Stomach (tissue), 9 donors: Measurements from ENCODE around the gene NKAIN4. TPM values are rescaled to one million over a fixed set of nuclear protein-coding genes. Genes with fewer than 3 reads are reported as not detected.

Source experiments
- DNase-seq, 2 donors: peaks; one replicate each; pipeline versions ENCODE4 v3.0.0 to v3.0.0-alpha.2; 2013 to 2019
- H3K27ac ChIP-seq, 5 donors: fragments of 200-600 bp in 4 of 5; sonication (generic) in 4 of 5; one replicate each; pipeline ENCODE4 v1.5.1; 2013 to 2019; ENCODE audit warnings: mild to moderate bottlenecking in 1 of 5, moderate library complexity in 1 of 5
- H3K27me3 ChIP-seq, 3 donors: fragments of 200-600 bp; sonication (generic); one replicate each; pipeline ENCODE4 v1.5.1; 2017 to 2019; ENCODE audit warnings: mixed run types in 1 of 3
- H3K36me3 ChIP-seq, 4 donors: fragments of 200-600 bp; sonication (generic); 1 replicate in 3 of 4; 2 replicates in 1 of 4; pipeline ENCODE4 v1.5.1; 2016 to 2019
- H3K4me1 ChIP-seq, 4 donors: fragments of 200-600 bp; sonication (generic); one replicate each; pipeline ENCODE4 v1.5.1; 2016 to 2019
- H3K4me3 ChIP-seq, 4 donors: fragments of 200-600 bp; sonication (generic) in 3 of 4; one replicate each; pipeline ENCODE4 v1.5.1; 2016 to 2019; ENCODE audit warnings: mild to moderate bottlenecking in 1 of 4
- H3K9me3 ChIP-seq, 4 donors: fragments of 200-600 bp; sonication (generic); one replicate each; pipeline ENCODE4 v1.5.1; 2016 to 2019
- EP300 ChIP-seq: sonication (generic); formaldehyde crosslinking; IDR thresholded peaks from one replicate; pipeline ENCODE4 v1.6.1; 2017; ENCODE audit warnings: antibody characterized with exemption
- POLR2A ChIP-seq, 4 donors: fragments of 450-650 bp; IDR thresholded peaks; one replicate each; pipeline ENCODE4 v1.6.1; 2016; ENCODE audit warnings: antibody characterized with exemption in 4 of 4, control low read depth in 2 of 4, mild to moderate bottlenecking in 1 of 4, moderate library complexity in 1 of 4
- POLR2AphosphoS5 ChIP-seq, 3 donors: sonication (generic); formaldehyde crosslinking; IDR thresholded peaks; one replicate each; pipeline ENCODE4 v1.6.1; 2016; ENCODE audit warnings: antibody characterized with exemption in 3 of 3
- WGBS, 5 donors: extraction: QIAGEN DNeasy Blood & Tissue Kit in 3 of 5; methylation state at CpG; one replicate each; pipeline versions ENCODE4 v1.1.5 to v1.1.7; 2013 to 2018; 5-methylcytosine and 5-hydroxymethylcytosine counted together
- intact Hi-C: fragments of 100-400 bp; cut with DNase I; formaldehyde crosslinking; loops from one replicate; pipeline ENCODE4 v1.15.1; 2023; ENCODE audit warnings: low total_unique reads
- polyA plus RNA-seq, 3 donors: library from polyadenylated mRNA; stranded (reverse); fragments of 200-250 nt; gene quantifications; one replicate each; pipeline ENCODE4 v1.2.3, GENCODE V29; 2013
- total RNA-seq, 5 donors: library from RNA; depleted of rRNA; stranded (reverse); fragments of >200 nt; gene quantifications; one replicate each; pipeline versions ENCODE4 v1.1.0 to v1.2.3, GENCODE V29; 2014 to 2016
- TF ChIP-seq, protein P1 (sequence below), 7 experiments: fragments of 450-650 bp in 4 of 7; fragments of 200-600 bp in 3 of 7; sonication (generic) in 3 of 7; IDR thresholded peaks; one replicate each; pipeline ENCODE4 v1.5.1; 2016 to 2019; ENCODE audit warnings: antibody characterized with exemption in 7 of 7, control low read depth in 2 of 7, mild to moderate bottlenecking in 1 of 7
- donor health status: healthy with polysubstance abuse.
- donor health status: Bipolar disorder and iron deficiency.
- donor health status: healthy.

NKAIN4 gene
- total and polyA plus RNA-seq, 8 donors: 0.28 to 4.4 (median 1.2) TPM; not detected in 5

DNA sequence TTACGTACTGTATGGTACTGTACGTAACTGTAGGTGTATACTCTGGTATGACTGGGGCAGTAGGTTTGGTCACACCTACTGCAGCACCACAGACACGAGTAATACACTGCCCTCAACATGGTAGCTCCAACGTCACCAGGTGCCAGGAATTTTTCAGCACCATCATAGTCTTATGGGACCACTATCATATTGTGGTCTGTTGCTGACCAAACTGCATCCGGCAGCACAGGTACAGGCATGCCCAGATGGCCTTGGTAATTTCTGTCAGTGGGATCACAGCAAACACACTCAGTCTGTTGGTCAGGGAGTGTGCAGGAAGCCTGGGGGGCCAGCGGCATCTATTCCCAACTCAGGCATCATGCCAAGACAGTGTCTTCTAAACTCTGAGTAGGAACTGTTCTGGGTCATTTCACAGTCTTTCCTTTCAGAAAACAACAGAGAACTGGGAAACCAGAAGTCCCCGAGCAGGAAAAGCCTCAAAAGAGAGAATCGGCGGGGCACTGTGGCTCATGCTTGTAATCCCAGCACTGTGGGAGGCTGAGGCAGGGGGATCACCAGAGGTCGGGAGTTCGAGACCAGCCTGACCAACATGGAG lies 44.2 kb downstream of the NKAIN4 start:
- Histone ChIP-seq H3K4me1 (peaks cover 29 to 99% (median 64%) of the 10 kb centered on the region in 4 donors), H3K4me3 (no peak overlapping the region), H3K27me3 (no peaks in the 10 kb centered on the region), H3K9me3 (no peaks in the 10 kb centered on the region), H3K36me3 (peaks cover 51 to 95% (median 95%) of the 10 kb centered on the region in 4 donors), H3K27ac (no peak overlapping the region)
- TF ChIP-seq POLR2A (IDR thresholded peaks at IDR 0.05): no peak
- no peak for TF ChIP-seq EP300
- TF ChIP-seq, protein P1, sequence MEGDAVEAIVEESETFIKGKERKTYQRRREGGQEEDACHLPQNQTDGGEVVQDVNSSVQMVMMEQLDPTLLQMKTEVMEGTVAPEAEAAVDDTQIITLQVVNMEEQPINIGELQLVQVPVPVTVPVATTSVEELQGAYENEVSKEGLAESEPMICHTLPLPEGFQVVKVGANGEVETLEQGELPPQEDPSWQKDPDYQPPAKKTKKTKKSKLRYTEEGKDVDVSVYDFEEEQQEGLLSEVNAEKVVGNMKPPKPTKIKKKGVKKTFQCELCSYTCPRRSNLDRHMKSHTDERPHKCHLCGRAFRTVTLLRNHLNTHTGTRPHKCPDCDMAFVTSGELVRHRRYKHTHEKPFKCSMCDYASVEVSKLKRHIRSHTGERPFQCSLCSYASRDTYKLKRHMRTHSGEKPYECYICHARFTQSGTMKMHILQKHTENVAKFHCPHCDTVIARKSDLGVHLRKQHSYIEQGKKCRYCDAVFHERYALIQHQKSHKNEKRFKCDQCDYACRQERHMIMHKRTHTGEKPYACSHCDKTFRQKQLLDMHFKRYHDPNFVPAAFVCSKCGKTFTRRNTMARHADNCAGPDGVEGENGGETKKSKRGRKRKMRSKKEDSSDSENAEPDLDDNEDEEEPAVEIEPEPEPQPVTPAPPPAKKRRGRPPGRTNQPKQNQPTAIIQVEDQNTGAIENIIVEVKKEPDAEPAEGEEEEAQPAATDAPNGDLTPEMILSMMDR (IDR thresholded peaks at IDR 0.05): no peak
- no peak for TF ChIP-seq POLR2AphosphoS5 (IDR thresholded peaks at IDR 0.05)
- DNase-seq: no peak
- intact Hi-C loops: no loop called here
- WGBS, 5 donors: 78 to 83% (median 82%) methylated on average over 11 of the region's 11 CpGs

DNA sequence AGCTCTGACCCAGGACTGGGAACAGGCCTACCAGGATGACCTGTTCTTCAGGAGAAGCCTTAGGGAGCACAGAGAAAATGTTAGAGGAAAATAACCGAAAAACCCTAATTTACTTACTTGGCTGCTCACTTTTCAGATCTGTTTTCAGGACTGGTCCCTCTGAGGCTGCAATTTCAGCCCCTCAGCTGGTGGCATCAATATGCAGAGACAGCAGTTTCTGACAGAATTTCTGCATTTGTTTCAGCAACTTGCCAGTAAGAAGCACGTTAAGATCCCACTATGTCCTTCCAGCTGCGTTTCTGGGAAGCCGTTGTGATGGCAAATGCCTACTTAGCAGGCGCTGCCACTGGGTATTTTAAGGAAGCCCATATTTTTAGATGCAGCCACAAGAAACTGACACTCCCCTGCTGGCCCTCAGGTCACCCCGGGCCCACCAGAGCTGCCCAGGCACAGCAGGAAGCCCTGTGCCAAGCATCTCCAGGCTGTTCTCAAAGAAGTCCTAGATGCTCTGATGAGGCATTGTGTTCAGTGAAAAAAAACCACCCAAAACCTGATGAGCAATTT lies 45.8 kb downstream of the NKAIN4 start:
- Histone ChIP-seq H3K36me3 (peaks cover 67 to 100% (median 100%) of the 10 kb centered on the region in 4 donors), H3K27ac (peak overlapping the region in 2 of 5 donors; percentile 40 to 52), H3K4me3 (no peak overlapping the region), H3K27me3 (no peaks in the 10 kb centered on the region), H3K9me3 (no peaks in the 10 kb centered on the region), H3K4me1 (peaks cover 15 to 82% (median 48%) of the 10 kb centered on the region in 4 donors)
- intact Hi-C loops: no loop called here
- WGBS, 5 donors: 79 to 90% (median 87%) methylated on average over 6 of the region's 6 CpGs
- TF ChIP-seq POLR2AphosphoS5 (IDR thresholded peaks at IDR 0.05): no peak
- no peak for TF ChIP-seq POLR2A (IDR thresholded peaks at IDR 0.05)
- TF ChIP-seq, protein P1 (IDR thresholded peaks at IDR 0.05): no peak
- no peak for TF ChIP-seq EP300
- no peak for DNase-seq

DNA sequence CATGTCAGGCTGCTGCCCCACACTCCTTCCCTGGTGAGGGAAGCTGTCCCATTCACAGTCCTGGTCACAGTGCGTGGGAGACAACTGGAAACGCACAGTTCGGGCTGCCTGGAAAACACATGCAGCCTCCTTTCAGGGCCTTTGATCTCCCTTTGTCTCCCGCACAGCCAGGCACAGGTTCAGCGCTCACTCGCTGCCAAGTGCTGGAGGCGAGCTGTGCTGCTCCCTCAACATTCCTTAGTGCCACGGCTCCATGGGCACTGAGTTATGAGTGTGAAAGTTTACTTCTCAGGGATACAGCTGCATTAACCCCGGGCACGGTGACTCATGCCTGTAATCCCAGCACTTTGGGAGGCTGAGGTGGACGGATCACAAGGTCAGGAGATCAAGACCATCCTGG lies 47.4 kb downstream of the NKAIN4 start:
- Histone ChIP-seq H3K27me3 (no peaks in the 10 kb centered on the region), H3K27ac (peak overlapping the region in 2 of 5 donors; percentile 40 to 52), H3K4me3 (no peak overlapping the region), H3K9me3 (no peaks in the 10 kb centered on the region), H3K4me1 (peaks cover 0 to 67% (median 33%) of the 10 kb centered on the region in 4 donors), H3K36me3 (peaks cover 67 to 100% (median 100%) of the 10 kb centered on the region in 4 donors)
- 46 to 79% (median 73%) methylated on average over 11 of the region's 11 CpGs for WGBS, 5 donors
- DNase-seq: no peak
- intact Hi-C loops: no loop called here
- TF ChIP-seq, protein P1 (IDR thresholded peaks at IDR 0.05): no peak
- no peak for TF ChIP-seq EP300
- TF ChIP-seq POLR2A (IDR thresholded peaks at IDR 0.05): no peak
- peak in 2 of 3 donors; percentile 22 to 56 for TF ChIP-seq POLR2AphosphoS5 (IDR thresholded peaks at IDR 0.05)

DNA sequence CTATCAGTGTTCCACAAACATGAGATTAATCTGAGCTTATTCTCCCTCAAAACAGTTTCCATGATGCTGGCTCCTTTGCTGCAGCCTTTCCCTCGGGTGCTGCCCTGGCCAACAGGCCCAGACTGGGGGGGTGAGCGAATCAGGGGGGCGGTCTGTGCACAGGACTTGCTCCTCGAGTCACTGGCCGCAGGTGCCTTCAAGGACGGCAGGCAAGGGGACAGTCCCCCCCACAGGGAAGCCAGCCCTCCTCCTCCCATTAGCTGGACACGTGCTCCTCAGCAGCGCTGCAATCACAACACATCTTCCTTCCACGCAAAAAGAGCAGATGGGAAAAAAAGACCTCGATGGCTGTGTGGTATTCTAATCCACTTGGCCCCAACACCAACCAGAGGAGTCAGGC lies 48.4 kb downstream of the NKAIN4 start:
- no peak for DNase-seq
- peak overlapping the region in 2 of 5 donors; percentile 34 to 52 for H3K27ac ChIP-seq
- TF ChIP-seq, protein P1 (IDR thresholded peaks at IDR 0.05): no peak
- no peak for TF ChIP-seq POLR2A (IDR thresholded peaks at IDR 0.05)
- TF ChIP-seq EP300: no peak
- TF ChIP-seq POLR2AphosphoS5 (IDR thresholded peaks at IDR 0.05): no peak
- 72 to 87% (median 83%) methylated on average over 10 of the region's 10 CpGs for WGBS, 5 donors
- intact Hi-C loops: no loop called here
- no peak overlapping the region for H3K4me3 ChIP-seq
- H3K36me3 ChIP-seq: peaks cover 68 to 100% (median 100%) of the 10 kb centered on the region in 4 donors
- H3K9me3 ChIP-seq: no peaks in the 10 kb centered on the region
- H3K27me3 ChIP-seq: no peaks in the 10 kb centered on the region
- peaks cover 0 to 60% (median 27%) of the 10 kb centered on the region in 4 donors for H3K4me1 ChIP-seq
